Measurements from ENCODE around the gene HAAO. TPM values are rescaled to one million over a fixed set of nuclear protein-coding genes. Genes with fewer than 3 reads are reported as not detected.

The HAAO gene
- total RNA-seq, 1 experiment from 2014 or later, result 6.6 TPM

- Histone ChIP-seq H4K20me1 (ENCODE audit: control insufficient read depth, insufficient read depth, insufficient read length) (no peaks in the 10 kb centered on the region), H3K56ac (ENCODE audit: insufficient read length, low read depth, low read length) (no peak overlapping the region), H3K27ac (ENCODE audit: insufficient read length, low read depth, low read length) (no peak overlapping the region), H2BK5ac (ENCODE audit: insufficient read length, low read length) (no peak overlapping the region), H3K4me1 (ENCODE audit: insufficient read depth, low read length) (no peaks in the 10 kb centered on the region), H2AFZ (ENCODE audit: low read length) (no peak overlapping the region), H3T11ph (ENCODE audit: low read length) (no peak overlapping the region), H3K9me3 (ENCODE audit: control insufficient read depth, low read depth, low read length) (no peaks in the 10 kb centered on the region), H3K9ac (ENCODE audit: extremely low read depth, insufficient read length, low read length) (no peak overlapping the region), H3K79me2 (ENCODE audit: insufficient read depth, low read length) (no peaks in the 10 kb centered on the region), H3K18ac (ENCODE audit: insufficient read length, low read depth, low read length) (no peak overlapping the region), H3K27me3 (ENCODE audit: insufficient read depth, low read length) (no peaks in the 10 kb centered on the region), H3K23me2 (ENCODE audit: insufficient read length, low read depth, low read length, poor library complexity, severe bottlenecking) (no peaks in the 10 kb centered on the region), H2BK20ac (ENCODE audit: low read depth, low read length, poor library complexity, severe bottlenecking) (no peak overlapping the region), H2BK12ac (ENCODE audit: insufficient read length, low read depth, low read length) (no peak overlapping the region), H2AK5ac (ENCODE audit: insufficient read length, low read length) (no peak overlapping the region), H3K14ac (ENCODE audit: insufficient read depth, low read length) (no peak overlapping the region), H3K4me2 (ENCODE audit: insufficient read depth, insufficient read length, low read length) (no peak overlapping the region), H4K91ac (ENCODE audit: insufficient read length, low read depth, low read length) (no peak overlapping the region), H4K8ac (replicated peaks; ENCODE audit: insufficient read length, low read depth, low read length) (no peak overlapping the region), H2BK120ac (ENCODE audit: low read depth, low read length, poor library complexity, severe bottlenecking) (no peak overlapping the region), H3K79me1 (ENCODE audit: insufficient read depth, low read depth, low read length, poor library complexity, severe bottlenecking) (no peaks in the 10 kb centered on the region), H2BK15ac (ENCODE audit: low read depth, low read length) (no peak overlapping the region), H4K5ac (ENCODE audit: insufficient read length, low read depth, low read length) (no peak overlapping the region), H3K23ac (ENCODE audit: insufficient read length, low read depth, low read length) (no peak overlapping the region), H3K4ac (ENCODE audit: low read depth, low read length) (no peak overlapping the region)
- Mint-ChIP-seq H3K4me1 (peaks cover 11 to 30% of the 10 kb centered on the region in 2 experiments), H3K4me3 (no peak overlapping the region), H3K27me3 (ENCODE audit: low read depth) (no peaks in the 10 kb centered on the region), H3K9me3 (no peaks in the 10 kb centered on the region), H3K36me3 (ENCODE audit: insufficient read depth in 1 of 3, low read depth in 3 of 3) (peaks cover 0 to 8% (median 2%) of the 10 kb centered on the region in 3 experiments; a peak in 1 of 7 replicates), H3K27ac (peak overlapping the region in 1 of 3 experiments; percentile 84; a peak in 2 of 7 replicates)
- no peak for TF ChIP-seq CTCF (conservative IDR thresholded peaks at IDR 0.05)
- no peak for DNase-seq
- no CpG with 5 or more reads among the region's 6 CpGs for WGBS (ENCODE audit: extremely low coverage, insufficient read length, low lambda C conversion rate)
Observed at GRCh38 chr2:42756966-42757513, 35.3 kb downstream of the HAAO start.

Data from H9 (cell line).